ENCODE data around the gene AKAP13. TPM values are rescaled to one million over a fixed set of nuclear protein-coding genes. Genes with fewer than 3 reads are reported as not detected.

The AKAP13 gene
- polyA plus RNA-seq, 1 donor from 2014 or later = 10.0 TPM

- H3K4me2 ChIP-seq (ENCODE audit: low read length) = no peak overlapping the region
- H3K79me2 ChIP-seq (replicated peaks; ENCODE audit: insufficient read depth, low read length) = no peaks in the 10 kb centered on the region
- no peak overlapping the region for H2AFZ ChIP-seq (ENCODE audit: low read depth, low read length)
- no peaks in the 10 kb centered on the region for H3K9me3 ChIP-seq (ENCODE audit: low read length)
- no peaks in the 10 kb centered on the region for H3F3A ChIP-seq (ENCODE audit: insufficient read depth, low read length, poor library complexity, severe bottlenecking)
- TF ChIP-seq MXI1 (conservative IDR thresholded peaks at IDR 0.05; ENCODE audit: poor library complexity, severe bottlenecking) (no peak), EP300 (conservative IDR thresholded peaks at IDR 0.05; ENCODE audit: poor library complexity, severe bottlenecking) (no peak), POLR2AphosphoS5 (IDR thresholded peaks at IDR 0.05) (no peak), EZH2 (IDR thresholded peaks at IDR 0.05; ENCODE audit: borderline replicate concordance, insufficient read depth, low read length, poor library complexity, severe bottlenecking) (no peak), SMC3 (conservative IDR thresholded peaks at IDR 0.05; ENCODE audit: poor library complexity) (no peak), RAD21 (conservative IDR thresholded peaks at IDR 0.05) (no peak), TAF1 (IDR thresholded peaks at IDR 0.05; ENCODE audit: low read depth) (no peak)
- TF ChIP-seq, protein P1, sequence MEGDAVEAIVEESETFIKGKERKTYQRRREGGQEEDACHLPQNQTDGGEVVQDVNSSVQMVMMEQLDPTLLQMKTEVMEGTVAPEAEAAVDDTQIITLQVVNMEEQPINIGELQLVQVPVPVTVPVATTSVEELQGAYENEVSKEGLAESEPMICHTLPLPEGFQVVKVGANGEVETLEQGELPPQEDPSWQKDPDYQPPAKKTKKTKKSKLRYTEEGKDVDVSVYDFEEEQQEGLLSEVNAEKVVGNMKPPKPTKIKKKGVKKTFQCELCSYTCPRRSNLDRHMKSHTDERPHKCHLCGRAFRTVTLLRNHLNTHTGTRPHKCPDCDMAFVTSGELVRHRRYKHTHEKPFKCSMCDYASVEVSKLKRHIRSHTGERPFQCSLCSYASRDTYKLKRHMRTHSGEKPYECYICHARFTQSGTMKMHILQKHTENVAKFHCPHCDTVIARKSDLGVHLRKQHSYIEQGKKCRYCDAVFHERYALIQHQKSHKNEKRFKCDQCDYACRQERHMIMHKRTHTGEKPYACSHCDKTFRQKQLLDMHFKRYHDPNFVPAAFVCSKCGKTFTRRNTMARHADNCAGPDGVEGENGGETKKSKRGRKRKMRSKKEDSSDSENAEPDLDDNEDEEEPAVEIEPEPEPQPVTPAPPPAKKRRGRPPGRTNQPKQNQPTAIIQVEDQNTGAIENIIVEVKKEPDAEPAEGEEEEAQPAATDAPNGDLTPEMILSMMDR (IDR thresholded peaks at IDR 0.05; ENCODE audit: poor library complexity, severe bottlenecking) = no peak
- TF ChIP-seq, protein P2, sequence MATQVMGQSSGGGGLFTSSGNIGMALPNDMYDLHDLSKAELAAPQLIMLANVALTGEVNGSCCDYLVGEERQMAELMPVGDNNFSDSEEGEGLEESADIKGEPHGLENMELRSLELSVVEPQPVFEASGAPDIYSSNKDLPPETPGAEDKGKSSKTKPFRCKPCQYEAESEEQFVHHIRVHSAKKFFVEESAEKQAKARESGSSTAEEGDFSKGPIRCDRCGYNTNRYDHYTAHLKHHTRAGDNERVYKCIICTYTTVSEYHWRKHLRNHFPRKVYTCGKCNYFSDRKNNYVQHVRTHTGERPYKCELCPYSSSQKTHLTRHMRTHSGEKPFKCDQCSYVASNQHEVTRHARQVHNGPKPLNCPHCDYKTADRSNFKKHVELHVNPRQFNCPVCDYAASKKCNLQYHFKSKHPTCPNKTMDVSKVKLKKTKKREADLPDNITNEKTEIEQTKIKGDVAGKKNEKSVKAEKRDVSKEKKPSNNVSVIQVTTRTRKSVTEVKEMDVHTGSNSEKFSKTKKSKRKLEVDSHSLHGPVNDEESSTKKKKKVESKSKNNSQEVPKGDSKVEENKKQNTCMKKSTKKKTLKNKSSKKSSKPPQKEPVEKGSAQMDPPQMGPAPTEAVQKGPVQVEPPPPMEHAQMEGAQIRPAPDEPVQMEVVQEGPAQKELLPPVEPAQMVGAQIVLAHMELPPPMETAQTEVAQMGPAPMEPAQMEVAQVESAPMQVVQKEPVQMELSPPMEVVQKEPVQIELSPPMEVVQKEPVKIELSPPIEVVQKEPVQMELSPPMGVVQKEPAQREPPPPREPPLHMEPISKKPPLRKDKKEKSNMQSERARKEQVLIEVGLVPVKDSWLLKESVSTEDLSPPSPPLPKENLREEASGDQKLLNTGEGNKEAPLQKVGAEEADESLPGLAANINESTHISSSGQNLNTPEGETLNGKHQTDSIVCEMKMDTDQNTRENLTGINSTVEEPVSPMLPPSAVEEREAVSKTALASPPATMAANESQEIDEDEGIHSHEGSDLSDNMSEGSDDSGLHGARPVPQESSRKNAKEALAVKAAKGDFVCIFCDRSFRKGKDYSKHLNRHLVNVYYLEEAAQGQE (IDR thresholded peaks at IDR 0.05; ENCODE audit: borderline replicate concordance) = no peak
- H3K27ac ChIP-seq (ENCODE audit: low read length) = no peak overlapping the region
- no peak overlapping the region for H3K9ac ChIP-seq (ENCODE audit: low read length)
- H4K20me1 ChIP-seq (ENCODE audit: insufficient read depth) = no peaks in the 10 kb centered on the region
- no peaks in the 10 kb centered on the region for H3K9me2 ChIP-seq (ENCODE audit: insufficient read depth, low read length)
- no peak overlapping the region for H3K4me3 ChIP-seq (ENCODE audit: low read length)
- H3K36me3 ChIP-seq (ENCODE audit: insufficient read depth, low read length) = no peaks in the 10 kb centered on the region
- H3K27me3 ChIP-seq (ENCODE audit: insufficient read depth, low read depth, low read length) = no peaks in the 10 kb centered on the region
Observed at GRCh38 chr15:85334241-85334640, 46.2 kb upstream of the AKAP13 start.

GRCh38 chr15:85335193-85335942, 45.0 kb upstream of the AKAP13 start:
- H3K27ac ChIP-seq (ENCODE audit: low read length) = no peak overlapping the region
- no peaks in the 10 kb centered on the region for H4K20me1 ChIP-seq (ENCODE audit: insufficient read depth)
- H3F3A ChIP-seq (ENCODE audit: insufficient read depth, low read length, poor library complexity, severe bottlenecking) = no peaks in the 10 kb centered on the region
- no peak overlapping the region for H3K9ac ChIP-seq (ENCODE audit: low read length)
- no peak overlapping the region for H2AFZ ChIP-seq (ENCODE audit: low read depth, low read length)
- no peaks in the 10 kb centered on the region for H3K79me2 ChIP-seq (replicated peaks; ENCODE audit: insufficient read depth, low read length)
- H3K4me2 ChIP-seq (ENCODE audit: low read length) = no peak overlapping the region
- H3K9me2 ChIP-seq (ENCODE audit: insufficient read depth, low read length) = no peaks in the 10 kb centered on the region
- H3K27me3 ChIP-seq (ENCODE audit: insufficient read depth, low read depth, low read length) = no peaks in the 10 kb centered on the region
- H3K36me3 ChIP-seq (ENCODE audit: insufficient read depth, low read length) = no peaks in the 10 kb centered on the region
- no peaks in the 10 kb centered on the region for H3K9me3 ChIP-seq (ENCODE audit: low read length)
- TF ChIP-seq SMC3 (conservative IDR thresholded peaks at IDR 0.05; ENCODE audit: poor library complexity) = no peak
- TF ChIP-seq, protein P2 (IDR thresholded peaks at IDR 0.05; ENCODE audit: borderline replicate concordance) = no peak
- TF ChIP-seq MXI1 (conservative IDR thresholded peaks at IDR 0.05; ENCODE audit: poor library complexity, severe bottlenecking) = no peak
- TF ChIP-seq, protein P1 (IDR thresholded peaks at IDR 0.05; ENCODE audit: poor library complexity, severe bottlenecking) = no peak
- TF ChIP-seq RAD21 (conservative IDR thresholded peaks at IDR 0.05) = no peak
- TF ChIP-seq TAF1 (IDR thresholded peaks at IDR 0.05; ENCODE audit: low read depth) = no peak
- no peak for TF ChIP-seq EZH2 (IDR thresholded peaks at IDR 0.05; ENCODE audit: borderline replicate concordance, insufficient read depth, low read length, poor library complexity, severe bottlenecking)
- TF ChIP-seq POLR2AphosphoS5 (IDR thresholded peaks at IDR 0.05) = no peak
- TF ChIP-seq EP300 (conservative IDR thresholded peaks at IDR 0.05; ENCODE audit: poor library complexity, severe bottlenecking) = no peak
- no peak overlapping the region for H3K4me3 ChIP-seq (ENCODE audit: low read length)

Data from neural cell (in vitro differentiated cells).